Measurements from ENCODE around the gene ILDR2.

The ILDR2 gene

DNA sequence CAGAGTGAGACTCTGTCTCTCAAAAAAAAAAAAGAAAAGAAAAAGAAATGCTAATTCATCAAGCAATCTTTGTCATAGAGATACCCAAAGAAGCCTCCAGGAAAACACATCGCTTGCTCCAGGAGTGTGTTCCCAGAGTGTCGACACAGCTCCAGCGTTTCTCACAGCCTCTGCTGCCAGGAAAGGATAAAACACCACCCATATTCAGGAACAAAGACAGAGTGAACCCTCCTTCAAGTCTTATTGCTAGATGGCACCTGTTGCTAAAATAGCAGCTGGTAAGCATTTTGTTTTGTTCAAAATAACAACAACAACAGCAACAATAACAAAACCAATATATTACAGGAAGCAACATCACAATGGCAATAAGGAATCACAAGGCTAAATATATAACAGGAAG is 3.1 kb downstream of the ILDR2 start:
- DNase-seq: no peak

DNA sequence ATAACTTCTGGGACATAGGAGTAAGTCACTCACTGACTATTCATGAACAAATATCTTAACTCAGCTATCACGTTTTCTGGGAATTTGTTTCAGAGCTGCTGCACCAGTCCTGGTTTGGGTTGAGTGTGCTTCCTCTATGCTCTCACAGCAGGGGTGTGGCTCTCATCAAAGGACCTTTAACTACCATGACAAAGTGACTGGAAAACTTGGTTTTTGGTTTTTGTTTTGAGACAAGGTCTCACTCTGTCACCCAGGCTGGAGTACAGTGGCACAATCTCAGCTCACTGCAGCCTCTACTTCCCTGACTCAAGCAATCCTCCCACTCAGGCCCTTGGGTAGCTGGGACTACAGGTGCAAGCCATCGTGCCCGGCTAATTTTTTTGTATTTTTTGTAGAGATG is 4.1 kb downstream of the ILDR2 start:
- no peak for DNase-seq

DNA sequence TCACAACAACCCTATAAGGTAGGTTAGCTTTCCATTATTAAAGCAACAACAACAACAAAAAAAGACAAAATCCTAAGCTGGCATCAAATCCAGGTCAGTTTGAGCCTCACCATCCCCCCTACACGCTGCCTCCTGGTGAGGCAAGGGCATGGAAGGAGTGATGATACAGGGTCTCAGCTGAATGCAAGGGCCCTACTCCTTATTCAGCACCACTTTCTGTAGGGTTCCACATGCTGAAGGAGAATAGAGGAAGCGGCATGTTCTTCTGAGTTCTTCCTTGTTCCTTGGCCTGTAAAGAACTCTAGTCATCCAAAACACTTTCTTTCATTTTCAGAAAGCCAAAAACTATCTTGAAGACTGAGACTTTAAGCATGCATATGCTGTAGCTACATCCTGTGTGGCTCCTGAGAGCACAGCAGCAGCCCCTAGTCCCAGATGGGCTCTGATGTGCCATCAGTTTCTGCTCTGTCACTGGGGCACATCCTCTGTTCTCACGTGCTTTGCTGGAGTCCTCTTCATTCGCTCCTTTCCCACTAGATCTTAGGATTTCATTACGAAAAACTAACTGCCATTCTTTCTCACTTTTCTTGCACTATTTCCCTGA is 6.2 kb downstream of the ILDR2 start:
- no peak for DNase-seq

DNA sequence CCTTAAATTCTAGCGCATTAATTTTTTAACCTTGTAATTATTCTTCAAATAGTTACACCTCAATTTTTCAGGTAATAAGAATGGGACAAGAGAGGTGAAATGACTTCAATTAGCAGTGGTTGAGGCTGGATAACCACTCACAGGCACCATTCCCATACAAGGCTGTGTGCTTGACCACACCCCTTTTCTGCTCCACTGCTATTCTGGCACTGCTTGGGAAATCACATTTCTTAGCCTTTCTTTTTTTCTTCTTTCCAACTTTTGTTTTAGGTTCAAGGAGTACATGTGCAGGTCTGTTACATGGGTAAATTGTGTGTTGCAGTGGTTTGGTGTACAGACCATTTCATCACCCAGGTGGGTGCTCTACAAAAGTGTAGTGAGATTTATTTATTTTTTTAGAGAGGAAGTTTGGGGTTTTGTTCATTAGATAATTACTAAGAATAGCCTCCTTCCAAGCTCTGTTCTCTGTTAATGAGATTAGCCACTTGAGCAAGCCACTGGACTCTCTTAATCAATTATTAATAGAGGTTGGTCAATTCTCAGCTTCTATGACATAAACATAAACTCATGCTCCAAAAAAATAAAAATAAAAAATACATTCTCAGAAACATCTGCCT is 14.4 kb downstream of the ILDR2 start:
- no peak for DNase-seq

DNA sequence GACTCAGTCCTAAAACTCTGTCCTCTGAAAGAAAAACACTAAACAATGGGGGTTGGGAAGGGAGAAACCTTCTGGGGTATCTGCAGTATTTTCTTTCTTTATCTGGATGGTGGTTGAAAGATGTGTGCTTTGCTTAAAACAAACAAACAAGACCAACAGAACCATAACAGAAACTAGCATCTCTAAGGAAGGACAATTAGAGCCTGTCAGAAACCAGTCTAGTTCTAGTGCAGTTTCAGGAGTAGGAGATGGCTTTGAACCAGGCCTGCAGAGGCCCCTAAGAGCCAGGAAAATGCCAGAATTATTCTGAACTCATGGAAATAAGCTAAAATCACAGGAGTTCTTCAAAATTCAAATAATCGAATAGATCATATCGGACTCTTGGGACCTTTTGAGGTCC is 18.5 kb downstream of the ILDR2 start:
- no peak for DNase-seq

DNA sequence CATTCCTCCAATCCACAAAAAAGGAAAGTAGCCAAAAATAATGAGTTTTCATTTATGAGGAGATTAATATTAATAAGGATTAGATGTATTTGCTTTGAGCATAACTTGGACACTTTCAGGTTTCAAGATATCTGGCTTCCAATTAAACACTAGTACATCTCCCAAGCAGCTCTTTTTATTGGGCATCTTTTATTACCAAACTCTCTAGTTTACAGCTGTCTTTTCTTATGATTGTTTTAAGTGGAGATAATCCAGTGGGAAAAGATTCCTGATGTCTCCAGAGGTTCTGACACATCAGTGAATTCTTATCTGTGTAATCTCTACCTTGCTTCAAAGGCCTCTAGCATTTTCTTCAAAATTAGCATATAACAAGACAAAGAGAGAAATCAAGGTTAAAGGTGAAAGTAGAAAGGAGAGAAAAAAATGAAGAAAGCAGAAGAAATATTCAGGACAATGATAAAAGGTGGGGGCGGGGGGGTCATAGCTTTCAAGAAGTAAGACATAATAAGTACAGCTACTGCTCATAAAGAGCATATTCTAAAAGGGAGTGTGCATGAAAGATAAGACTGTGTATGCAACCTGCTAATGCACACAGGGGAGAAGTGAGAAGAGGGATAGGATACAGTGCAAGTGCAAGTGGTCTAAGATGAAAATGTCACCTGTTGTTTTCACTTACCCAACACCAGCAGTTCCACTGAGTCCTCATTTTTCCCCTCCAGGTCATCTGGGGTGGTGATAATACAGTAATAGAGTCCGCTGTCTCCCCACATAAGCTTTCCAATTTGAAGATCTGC is 19.1 kb downstream of the ILDR2 start:
- no peak for DNase-seq

DNA sequence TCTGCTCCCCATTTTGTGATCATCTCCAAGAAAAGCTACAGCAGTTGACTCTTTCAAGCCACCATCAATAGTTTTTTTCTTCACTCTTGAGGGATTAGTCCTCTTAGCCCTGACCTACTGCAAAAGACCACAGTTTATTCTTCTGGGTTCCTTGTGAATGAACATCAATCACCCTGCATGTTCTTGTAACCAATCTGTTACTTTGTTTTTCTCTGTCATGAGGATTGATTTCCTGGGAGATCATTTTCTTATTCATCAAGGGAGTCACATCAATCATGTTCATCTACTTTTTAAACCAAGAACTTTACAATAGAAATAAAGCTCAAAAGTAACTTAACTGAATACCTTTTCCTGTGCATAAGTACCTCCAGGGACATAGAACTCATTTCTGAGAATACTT is 21.8 kb downstream of the ILDR2 start:
- no peak for DNase-seq

DNA sequence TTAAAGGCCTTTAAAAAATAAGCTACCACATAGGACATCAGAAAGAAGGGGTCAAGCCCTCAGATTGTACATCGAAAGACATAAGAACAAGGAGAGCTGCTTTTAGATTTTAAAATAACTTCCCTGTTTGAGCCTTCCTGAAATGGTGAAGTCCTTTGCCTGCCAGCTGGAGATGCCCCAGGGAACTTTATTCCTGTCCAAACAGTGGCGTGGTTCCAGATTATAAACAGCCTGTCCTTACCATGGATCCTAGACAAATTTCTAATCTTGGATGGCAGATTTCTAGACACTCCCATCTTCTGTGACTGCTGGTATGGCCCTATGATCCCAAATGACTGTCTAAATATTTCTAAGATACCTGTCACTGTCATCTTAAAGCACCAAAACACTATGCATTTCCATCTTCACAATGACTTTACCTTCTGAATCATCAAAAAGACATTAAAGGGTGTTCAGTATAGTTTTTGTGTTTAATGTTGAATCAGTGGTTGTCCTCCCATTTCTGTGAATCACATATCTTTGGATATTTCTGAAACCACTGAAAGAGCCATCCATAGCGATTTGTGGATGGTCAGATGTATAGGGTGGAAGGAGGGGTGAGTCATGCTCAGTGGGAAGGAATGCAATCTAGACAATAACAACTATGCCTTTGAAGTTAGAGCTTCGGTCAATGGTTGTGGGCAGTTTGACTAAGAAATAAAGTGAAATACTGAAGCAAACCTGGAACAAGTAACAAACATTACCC is 23.2 kb downstream of the ILDR2 start:
- DNase-seq: no peak

DNA sequence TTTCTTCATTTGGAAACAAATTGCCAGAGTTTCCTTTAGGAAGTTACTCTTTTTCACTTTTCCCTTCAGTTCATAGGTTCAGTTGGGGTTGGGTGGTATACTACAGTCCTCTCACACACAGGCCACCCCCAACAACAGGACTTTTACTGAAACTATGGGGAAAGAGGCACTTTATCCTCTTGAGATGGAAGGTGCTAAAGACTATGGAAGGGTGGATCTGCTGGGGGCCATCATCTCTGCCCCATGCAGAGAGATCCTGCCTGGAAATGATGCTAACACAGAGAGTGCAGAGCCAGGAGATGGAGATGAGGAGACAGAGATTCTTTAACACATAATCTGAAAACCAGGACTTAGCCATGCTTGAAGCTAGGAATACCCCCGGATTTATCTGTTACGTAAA is 24.3 kb downstream of the ILDR2 start:
- DNase-seq: no peak

DNA sequence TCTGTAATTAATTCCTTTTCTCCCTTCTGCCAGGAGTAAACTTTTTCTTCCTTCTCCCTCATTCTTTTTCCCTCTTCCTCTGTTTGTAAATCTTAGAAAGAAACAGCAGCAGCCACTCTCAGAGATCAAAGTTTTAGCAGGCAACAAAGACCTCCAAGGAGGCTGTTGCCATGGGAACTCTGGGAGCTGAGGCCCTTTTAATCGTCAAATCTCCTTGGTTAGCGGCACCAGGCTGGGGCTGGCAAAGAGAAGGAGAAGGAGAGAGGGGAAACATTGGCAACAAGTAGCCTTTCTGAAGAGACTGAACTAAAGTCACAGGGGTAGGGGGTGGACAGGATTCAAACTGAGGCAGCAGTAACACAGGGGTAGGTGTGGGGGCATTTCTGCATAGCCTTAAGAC is 25.2 kb downstream of the ILDR2 start:
- peak in 17 of 56 donors; percentile 4 to 50 (median 25) for DNase-seq

DNA sequence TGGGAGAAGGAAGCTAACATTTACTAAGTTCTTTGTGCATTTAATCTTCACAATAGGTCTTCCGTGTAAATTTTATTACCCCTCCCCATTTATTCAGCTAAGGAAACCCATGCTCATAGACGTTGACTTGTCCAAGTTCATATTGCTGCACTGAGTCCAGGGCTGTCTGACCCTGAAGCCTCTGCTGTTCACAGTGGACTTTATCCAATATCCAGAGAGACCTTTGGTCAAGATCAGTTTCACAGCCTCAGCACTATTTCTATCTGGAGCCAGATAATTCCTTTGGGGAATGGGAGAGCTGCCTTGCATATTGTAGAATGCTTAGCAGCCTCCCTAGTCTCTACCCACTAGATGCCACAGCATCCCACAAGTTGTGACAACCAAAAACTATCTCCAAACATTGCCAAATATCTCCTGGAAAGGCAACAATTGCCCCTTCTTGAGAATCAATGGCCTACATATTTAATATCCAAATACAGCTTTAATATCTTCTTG is 26.4 kb downstream of the ILDR2 start:
- DNase-seq: no peak

DNA sequence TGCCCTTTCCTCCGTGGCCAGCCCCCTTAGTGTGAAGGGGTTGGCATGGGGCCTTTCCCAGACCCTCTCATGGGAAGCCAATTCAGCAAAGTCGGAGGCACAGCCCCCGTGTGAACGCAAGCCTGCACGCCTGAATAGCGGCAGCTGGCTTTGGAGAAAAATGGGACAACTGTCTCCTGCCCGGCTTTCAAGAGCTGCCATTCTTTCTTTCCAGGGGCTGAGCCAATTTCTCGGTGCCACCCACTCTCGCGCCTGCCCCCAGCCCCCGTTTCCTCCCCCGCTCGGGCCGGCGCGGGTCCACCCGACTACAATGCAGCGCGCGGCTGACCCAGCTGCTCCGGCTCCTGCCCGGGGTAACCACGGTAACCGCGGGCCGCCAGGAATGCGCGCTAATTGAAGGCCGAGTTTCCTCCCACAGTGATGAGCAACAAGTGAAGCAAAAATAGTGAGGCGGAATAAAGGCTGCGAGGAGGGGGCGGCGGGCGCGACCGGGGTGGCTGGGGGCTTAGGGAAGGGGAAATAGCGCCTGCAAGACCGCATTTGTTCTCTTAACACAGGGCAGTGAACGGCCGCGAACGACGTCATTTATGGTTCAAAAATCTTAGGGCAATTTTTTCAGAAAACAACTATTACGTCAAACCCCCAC is 27.8 kb downstream of the ILDR2 start:
- peak; percentile 27 to 96 (median 89) for DNase-seq

DNA sequence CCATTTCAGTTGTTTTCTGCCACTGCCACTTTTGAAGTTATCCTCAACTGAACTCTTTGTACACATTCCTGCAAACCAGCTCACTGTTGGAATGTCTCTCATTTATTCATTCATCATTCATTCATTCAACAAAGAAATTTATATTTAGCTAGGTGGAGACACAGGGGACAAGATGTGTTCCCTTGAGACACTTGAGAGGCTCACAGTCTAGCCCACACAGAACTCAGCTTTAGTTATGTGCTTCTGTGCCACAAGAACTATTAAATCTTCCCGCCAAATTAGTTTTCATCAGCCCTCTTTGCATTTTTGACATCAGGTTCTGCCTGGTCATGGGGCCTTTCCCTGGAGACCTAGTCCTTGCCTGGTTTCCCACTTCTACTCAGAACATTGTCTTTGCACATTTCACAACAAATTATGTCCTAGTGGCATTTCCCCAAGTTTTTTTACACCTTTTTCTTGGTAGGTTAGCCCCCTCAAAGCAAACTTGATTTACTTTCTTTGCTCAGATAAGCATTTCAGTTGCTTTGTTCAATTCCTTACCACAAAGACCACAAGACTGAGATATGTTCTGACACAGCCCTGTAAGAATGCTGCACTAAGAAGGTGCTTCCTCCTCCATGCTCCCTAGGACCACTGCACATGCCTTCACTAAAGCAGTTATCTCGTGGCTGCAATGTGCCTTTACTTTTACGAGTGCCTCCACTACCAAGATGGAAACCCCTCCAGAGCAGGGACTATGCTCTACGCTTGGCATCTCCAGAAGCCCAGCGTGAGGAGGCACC is 31.0 kb downstream of the ILDR2 start:
- no peak for DNase-seq

DNA sequence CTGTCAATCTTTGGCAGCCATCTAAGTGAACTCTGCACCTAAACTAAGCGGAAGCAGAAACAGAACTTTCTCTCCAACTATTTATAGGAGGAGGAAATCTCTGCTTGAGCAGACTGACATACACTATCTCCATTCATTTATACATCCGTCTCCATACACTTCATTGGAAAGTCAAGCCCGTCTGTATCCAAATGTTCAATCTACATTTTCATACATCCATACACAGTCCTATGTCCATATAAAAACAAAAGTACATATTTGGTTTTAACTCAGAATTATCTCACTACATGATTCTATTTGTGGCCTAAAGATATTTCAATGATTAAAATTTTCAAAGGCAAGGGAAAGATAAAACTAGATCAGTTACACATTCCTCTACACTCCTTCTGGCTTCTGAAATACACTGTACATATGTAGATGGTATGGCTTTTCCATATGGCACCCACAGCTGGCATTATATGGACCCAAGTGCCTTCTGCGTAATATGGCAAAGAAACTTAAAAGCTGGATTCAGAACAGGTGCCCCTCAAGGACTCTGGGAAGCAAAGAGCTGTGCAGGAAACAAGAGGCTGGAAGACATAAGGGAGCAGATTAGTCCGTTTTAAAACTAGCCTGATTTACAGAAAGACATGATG is 35.5 kb downstream of the ILDR2 start:
- DNase-seq: no peak

DNA sequence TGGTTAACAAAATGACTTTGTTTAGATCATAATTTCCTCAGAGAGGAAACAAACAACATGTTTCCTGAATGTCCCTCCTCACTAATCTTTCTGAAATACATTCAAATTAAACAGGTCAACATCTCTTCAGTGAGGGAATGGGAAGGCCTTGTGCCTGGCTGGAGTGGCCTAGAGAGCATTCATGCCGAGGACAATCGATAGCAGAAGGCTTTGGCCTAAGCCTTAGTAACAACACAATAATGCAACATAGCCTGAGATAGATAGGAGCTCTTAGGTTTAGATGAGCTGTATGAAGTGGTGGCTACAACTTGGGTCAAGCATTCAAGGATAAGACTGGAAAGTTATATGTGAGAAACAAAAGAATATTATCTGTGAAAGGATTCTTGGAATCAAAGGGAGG is 37.4 kb downstream of the ILDR2 start:
- DNase-seq: no peak

DNA sequence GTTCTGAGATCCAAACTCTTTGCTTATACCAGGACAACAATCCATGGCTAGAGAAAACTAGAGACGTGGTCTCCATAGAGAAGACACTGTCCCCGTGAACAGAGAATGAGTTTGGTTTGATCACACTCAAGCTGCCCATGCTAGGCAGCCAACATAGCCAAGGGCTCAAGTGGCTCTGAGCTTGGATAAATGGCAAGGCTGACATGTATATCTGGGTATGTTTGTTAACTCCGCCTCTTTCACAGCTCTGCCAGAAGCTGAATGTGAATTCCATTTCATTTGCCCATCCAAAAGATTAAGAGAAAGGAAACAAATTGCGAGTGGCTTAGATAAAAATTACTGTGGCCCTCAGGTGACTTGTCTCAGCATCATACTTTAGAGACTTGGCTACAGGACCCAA is 38.0 kb downstream of the ILDR2 start:
- no peak for DNase-seq

DNA sequence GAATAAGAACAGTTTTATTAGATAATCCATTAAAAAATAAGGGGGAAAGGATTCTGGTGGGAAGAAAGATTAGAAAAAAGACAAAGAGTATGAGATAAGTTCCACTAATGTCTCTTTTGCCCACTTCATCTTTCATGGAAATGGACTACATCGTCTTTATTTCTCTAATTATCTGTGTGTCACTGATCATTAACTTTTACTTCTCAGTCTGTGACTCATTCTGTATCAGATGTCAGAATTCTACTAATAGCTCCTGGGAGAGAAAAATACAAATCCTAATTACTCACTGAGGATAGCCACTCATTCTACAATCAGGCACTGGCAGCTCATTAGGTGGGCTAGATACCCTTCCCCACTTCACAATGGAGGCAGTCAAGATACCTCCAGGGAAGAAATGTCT is 41.7 kb downstream of the ILDR2 start:
- DNase-seq: no peak

DNA sequence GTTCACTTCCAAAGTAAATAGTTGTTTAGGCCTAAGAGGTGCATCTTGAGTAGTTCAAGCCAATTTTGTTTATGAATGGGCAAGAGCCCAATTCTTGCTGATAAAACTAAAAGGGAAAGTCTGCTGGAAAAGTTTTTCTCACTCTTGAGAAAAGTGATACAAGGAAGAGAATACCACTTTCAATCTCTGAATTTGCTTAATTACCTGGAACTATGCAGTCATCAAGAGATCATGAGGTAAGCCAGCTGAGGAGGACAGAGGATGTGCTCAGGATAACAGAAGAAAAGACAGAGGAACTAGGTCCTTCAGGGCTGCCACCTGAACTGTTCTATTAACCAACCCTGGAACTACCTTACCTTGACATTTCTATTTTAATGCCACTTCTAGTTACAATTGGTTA is 42.2 kb downstream of the ILDR2 start:
- DNase-seq: no peak

DNA sequence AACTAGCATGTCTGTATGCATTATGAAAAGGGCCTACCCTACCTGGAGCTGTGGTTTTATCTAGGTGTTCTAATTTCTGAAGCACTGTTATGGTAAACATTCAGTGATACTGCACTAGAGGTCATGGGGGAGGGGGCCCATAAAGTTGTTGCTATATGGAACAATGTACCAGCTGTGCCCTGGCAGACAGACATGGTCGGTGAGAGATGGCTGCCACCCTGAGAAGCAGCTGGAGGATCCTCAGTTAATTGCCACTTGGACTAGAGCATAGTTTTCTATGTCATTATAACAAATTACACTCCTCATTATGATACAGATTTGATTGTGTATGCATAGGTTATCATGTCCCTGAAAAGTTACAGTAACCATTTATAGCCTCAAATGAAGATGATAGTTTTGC is 45.4 kb downstream of the ILDR2 start:
- no peak for DNase-seq

DNA sequence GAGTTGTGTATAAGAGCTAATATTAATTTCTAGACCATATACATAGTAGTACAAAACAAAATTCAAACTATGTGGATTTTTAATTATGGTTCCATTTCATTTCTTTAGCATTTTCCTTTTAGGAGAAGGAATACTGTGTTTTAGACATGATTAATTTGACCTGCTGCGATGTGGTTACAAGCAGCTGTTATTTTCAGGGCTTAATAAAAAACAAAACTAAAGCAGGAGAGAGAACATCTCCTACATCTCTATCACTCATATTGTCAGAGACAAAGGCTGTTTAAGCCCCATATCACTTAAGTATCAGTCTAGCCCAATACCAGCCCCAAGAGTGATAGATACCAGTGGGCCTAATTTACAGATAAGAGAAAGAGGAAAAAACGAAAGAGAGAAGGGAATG is 47.6 kb downstream of the ILDR2 start:
- DNase-seq: no peak

Data from nucleus accumbens (tissue), 56 donors.